GM18511 (cell line): ENCODE measurements around the gene CEP41.
A peak's percentile ranks its signal among the peaks of the same experiment; 100 is the strongest.
"Not testable (repeated sequence)": the region's sequence is repeated elsewhere in the genome, so short reads cannot be mapped to it uniquely, and the experiment has no call there.

Experiments used
- ATAC-seq: cut with Tn5 transposase; IDR thresholded peaks from one replicate; pipeline ENCODE4 v1.9.1; 2021; ENCODE audit warnings: mild to moderate bottlenecking, moderate library complexity; ENCODE audit not compliant: unreplicated experiment

The CEP41 gene

GRCh38 chr7:130461272-130461671, 20.5 kb upstream of the CEP41 start:
- no peak for ATAC-seq

- peak; percentile 78 for ATAC-seq
These were observed 17.4 kb upstream of the CEP41 start for GRCh38 chr7:130458257-130458656.

- ATAC-seq, result no peak
These were observed 14.1 kb upstream of the CEP41 start for GRCh38 chr7:130454959-130455358.

- ATAC-seq, result no peak
These were observed 12.1 kb upstream of the CEP41 start for GRCh38 chr7:130452951-130453350.

GRCh38 chr7:130451344-130451743, 10.5 kb upstream of the CEP41 start:
- ATAC-seq, result not testable (repeated sequence)

GRCh38 chr7:130446259-130446658, 5.4 kb upstream of the CEP41 start:
- no peak for ATAC-seq

GRCh38 chr7:130444751-130445407, 4.1 kb upstream of the CEP41 start:
- no peak for ATAC-seq

- no peak for ATAC-seq
These were observed 3.4 kb upstream of the CEP41 start for GRCh38 chr7:130444234-130444633.

GRCh38 chr7:130442601-130443000, 1.8 kb upstream of the CEP41 start:
- no peak for ATAC-seq

GRCh38 chr7:130441408-130441869, 623 bp upstream of the CEP41 start:
- no peak for ATAC-seq

GRCh38 chr7:130436253-130436652, 4.6 kb downstream of the CEP41 start:
- ATAC-seq, result no peak

- no peak for ATAC-seq
These were observed 5.4 kb downstream of the CEP41 start for GRCh38 chr7:130435311-130435854.

- no peak for ATAC-seq
These were observed 7.5 kb downstream of the CEP41 start for GRCh38 chr7:130433301-130433700.

- ATAC-seq, result no peak
These were observed 7.9 kb downstream of the CEP41 start for GRCh38 chr7:130432886-130433285.

- no peak for ATAC-seq
These were observed 9.8 kb downstream of the CEP41 start for GRCh38 chr7:130430841-130431666.

- no peak for ATAC-seq
These were observed 10.7 kb downstream of the CEP41 start for GRCh38 chr7:130430115-130430514.

GRCh38 chr7:130429019-130429418, 11.8 kb downstream of the CEP41 start:
- ATAC-seq, result no peak

- ATAC-seq, result no peak
These were observed 14.3 kb downstream of the CEP41 start for GRCh38 chr7:130426564-130426963.

GRCh38 chr7:130425796-130426195, 15.0 kb downstream of the CEP41 start:
- ATAC-seq, result no peak

GRCh38 chr7:130423501-130424037, 17.2 kb downstream of the CEP41 start:
- no peak for ATAC-seq

GRCh38 chr7:130421684-130422083, 19.1 kb downstream of the CEP41 start:
- no peak for ATAC-seq
